Neural progenitor cell (in vitro differentiated cells): ENCODE measurements around the gene STK26. TPM values are rescaled to one million over a fixed set of nuclear protein-coding genes. Genes with fewer than 3 reads are reported as not detected.

Source experiments
- DNase-seq: peaks from one replicate; pipeline ENCODE4 v3.0.0-alpha.2; 2016; ENCODE audit warnings: low spot score
- H2AFZ ChIP-seq: fragments of 200-600 bp; sonication (generic); replicated peaks from 2 replicates; pipeline ENCODE4 v1.6.1; 2016; ENCODE audit warnings: antibody characterized with exemption
- H3F3A ChIP-seq: fragments of 200-600 bp; sonication (generic); 2 replicates; pipeline ENCODE4 v1.6.1; 2016; ENCODE audit warnings: antibody characterized with exemption, low read depth
- H3K27ac ChIP-seq: fragments of 200-600 bp; sonication (generic); 2 replicates; pipeline ENCODE4 v1.5.1; 2016; ENCODE audit warnings: mild to moderate bottlenecking
- H3K27me3 ChIP-seq: fragments of 200-600 bp; sonication (generic); 2 replicates; pipeline ENCODE4 v1.6.1; 2016; ENCODE audit warnings: mild to moderate bottlenecking, moderate library complexity
- H3K36me3 ChIP-seq: fragments of 200-600 bp; sonication (generic); 2 replicates; pipeline ENCODE4 v1.5.1; 2016
- H3K4me1 ChIP-seq: fragments of 200-600 bp; sonication (generic); 2 replicates; pipeline ENCODE4 v1.6.1; 2016; ENCODE audit warnings: mixed run types
- H3K4me2 ChIP-seq: fragments of 200-600 bp; sonication (generic); 2 replicates; pipeline ENCODE4 v1.6.1; 2016
- H3K4me3 ChIP-seq: fragments of 200-600 bp; sonication (generic); 2 replicates; pipeline ENCODE4 v1.5.1; 2016
- H3K79me2 ChIP-seq: fragments of 200-600 bp; sonication (generic); 2 replicates; pipeline ENCODE4 v1.6.1; 2016; ENCODE audit warnings: low read depth
- H3K9ac ChIP-seq: fragments of 200-600 bp; sonication (generic); 2 replicates; pipeline ENCODE4 v1.6.1; 2016
- H3K9me3 ChIP-seq: fragments of 200-600 bp; sonication (generic); 2 replicates; pipeline ENCODE4 v1.5.1; 2016; ENCODE audit warnings: low read depth
- H4K20me1 ChIP-seq: fragments of 200-600 bp; sonication (generic); 2 replicates; pipeline ENCODE4 v1.6.1; 2016; ENCODE audit warnings: low read depth
- H3K27ac Mint-ChIP-seq: 3 replicates; pipeline ENCODE4 v1.8.0; 2021; ENCODE audit warnings: mixed read lengths
- H3K27me3 Mint-ChIP-seq: 2 replicates; pipeline ENCODE4 v1.8.0; 2022; ENCODE audit warnings: low read depth, mild to moderate bottlenecking, inconsistent platforms, moderate library complexity, mixed read lengths; ENCODE audit not compliant: insufficient read depth
- H3K36me3 Mint-ChIP-seq: 3 replicates; pipeline ENCODE4 v1.8.0; 2021; ENCODE audit warnings: mixed read lengths
- H3K4me1 Mint-ChIP-seq: 3 replicates; pipeline ENCODE4 v1.8.0; 2021; ENCODE audit warnings: mixed read lengths
- H3K4me3 Mint-ChIP-seq: 3 replicates; pipeline ENCODE4 v1.8.0; 2021; ENCODE audit warnings: mild to moderate bottlenecking, moderate library complexity, mixed read lengths
- H3K9me3 Mint-ChIP-seq: 3 replicates; pipeline ENCODE4 v1.8.0; 2020; ENCODE audit warnings: mixed read lengths
- EZH2 ChIP-seq: fragments of 200-600 bp; sonication (generic); IDR thresholded peaks from 2 replicates; pipeline ENCODE4 v1.6.1; 2017; ENCODE audit warnings: antibody characterized with exemption, mild to moderate bottlenecking, moderate library complexity
- EZH2phosphoT487 ChIP-seq: fragments of 200-600 bp; sonication (generic); IDR thresholded peaks from 2 replicates; pipeline ENCODE4 v1.6.1; 2017; ENCODE audit warnings: antibody characterized with exemption
- total RNA-seq: library from RNA; depleted of rRNA; stranded (reverse); fragments of >200 nt; gene quantifications from 2 replicates; pipeline ENCODE4 v1.2.3, GENCODE V29; 2015; ENCODE audit warnings: low replicate concordance
- TF ChIP-seq, protein P1 (sequence below): fragments of 200-600 bp; sonication (generic); IDR thresholded peaks from 2 replicates; pipeline ENCODE4 v1.5.1; 2017; ENCODE audit warnings: antibody characterized with exemption, mild to moderate bottlenecking

The STK26 gene
- total RNA-seq, 1 donor from 2014 or later: 182 TPM

DNA sequence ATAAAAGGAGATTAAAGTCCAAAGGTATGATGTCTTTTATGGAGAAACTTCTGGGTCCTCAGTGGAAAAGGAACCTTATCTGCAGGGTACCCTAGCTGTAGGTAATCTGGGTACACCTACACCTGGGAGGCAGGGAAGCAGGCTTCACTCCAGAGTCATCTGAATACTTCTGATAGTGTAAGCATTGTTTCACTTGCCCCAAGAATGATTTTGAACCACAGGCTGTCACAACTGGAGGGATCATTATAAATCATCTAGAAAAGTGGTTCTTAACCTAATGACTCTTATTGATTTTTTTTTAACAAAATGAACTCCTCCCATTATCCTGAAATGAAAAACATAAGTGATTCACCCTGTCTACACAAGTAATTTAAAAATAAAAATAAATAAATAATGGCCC, 44.0 kb upstream of the STK26 start:
- Mint-ChIP-seq H3K4me1 (peaks cover 13% of the 10 kb centered on the region), H3K27me3 (peaks cover 4% of the 10 kb centered on the region), H3K27ac (no peak overlapping the region), H3K9me3 (no peaks in the 10 kb centered on the region), H3K4me3 (no peak overlapping the region), H3K36me3 (no peaks in the 10 kb centered on the region)
- H4K20me1 ChIP-seq: no peaks in the 10 kb centered on the region
- no peaks in the 10 kb centered on the region for H3K36me3 ChIP-seq
- H3K27ac ChIP-seq: no peak overlapping the region
- H3K4me1 ChIP-seq: no peaks in the 10 kb centered on the region
- no peak overlapping the region for H3K4me2 ChIP-seq
- no peak overlapping the region for H3K9ac ChIP-seq
- H3F3A ChIP-seq: no peaks in the 10 kb centered on the region
- H2AFZ ChIP-seq: no peak overlapping the region
- TF ChIP-seq EZH2phosphoT487 (no peak), EZH2 (no peak)
- TF ChIP-seq, protein P1, sequence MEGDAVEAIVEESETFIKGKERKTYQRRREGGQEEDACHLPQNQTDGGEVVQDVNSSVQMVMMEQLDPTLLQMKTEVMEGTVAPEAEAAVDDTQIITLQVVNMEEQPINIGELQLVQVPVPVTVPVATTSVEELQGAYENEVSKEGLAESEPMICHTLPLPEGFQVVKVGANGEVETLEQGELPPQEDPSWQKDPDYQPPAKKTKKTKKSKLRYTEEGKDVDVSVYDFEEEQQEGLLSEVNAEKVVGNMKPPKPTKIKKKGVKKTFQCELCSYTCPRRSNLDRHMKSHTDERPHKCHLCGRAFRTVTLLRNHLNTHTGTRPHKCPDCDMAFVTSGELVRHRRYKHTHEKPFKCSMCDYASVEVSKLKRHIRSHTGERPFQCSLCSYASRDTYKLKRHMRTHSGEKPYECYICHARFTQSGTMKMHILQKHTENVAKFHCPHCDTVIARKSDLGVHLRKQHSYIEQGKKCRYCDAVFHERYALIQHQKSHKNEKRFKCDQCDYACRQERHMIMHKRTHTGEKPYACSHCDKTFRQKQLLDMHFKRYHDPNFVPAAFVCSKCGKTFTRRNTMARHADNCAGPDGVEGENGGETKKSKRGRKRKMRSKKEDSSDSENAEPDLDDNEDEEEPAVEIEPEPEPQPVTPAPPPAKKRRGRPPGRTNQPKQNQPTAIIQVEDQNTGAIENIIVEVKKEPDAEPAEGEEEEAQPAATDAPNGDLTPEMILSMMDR: no peak
- H3K27me3 ChIP-seq: no peaks in the 10 kb centered on the region
- H3K79me2 ChIP-seq: no peaks in the 10 kb centered on the region
- DNase-seq: no peak
- peaks cover 4% of the 10 kb centered on the region for H3K9me3 ChIP-seq
- no peak overlapping the region for H3K4me3 ChIP-seq

DNA sequence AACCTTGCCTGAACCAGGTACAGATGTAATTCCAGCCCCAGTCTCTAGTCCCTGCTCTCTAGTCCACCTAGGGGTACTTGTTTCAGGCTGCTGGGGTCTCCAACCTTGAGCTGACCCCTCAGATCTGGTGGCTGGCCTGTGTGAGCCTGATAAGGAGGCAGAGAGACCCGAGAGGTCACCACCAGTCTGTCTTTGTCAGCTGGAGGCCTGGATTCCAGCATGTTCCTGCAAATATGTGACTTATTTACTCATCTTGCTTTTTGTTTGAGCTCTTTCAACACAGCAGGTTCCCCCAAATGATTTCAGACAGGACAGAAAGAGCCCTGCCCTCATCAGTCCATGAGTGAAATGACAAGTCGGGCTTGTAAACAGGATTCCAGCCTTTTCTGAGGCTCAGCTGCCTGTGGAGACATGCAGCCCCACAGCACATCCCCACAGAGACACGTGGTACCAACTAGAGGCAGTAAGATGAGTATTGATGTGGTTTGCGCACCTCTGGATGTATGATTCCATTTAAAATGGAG, 37.5 kb upstream of the STK26 start:
- TF ChIP-seq EZH2phosphoT487: no peak
- TF ChIP-seq, protein P1: no peak
- no peak for TF ChIP-seq EZH2
- Mint-ChIP-seq H3K36me3 (no peaks in the 10 kb centered on the region), H3K27ac (peak overlapping the region; percentile 2), H3K27me3 (peaks cover 6% of the 10 kb centered on the region), H3K9me3 (no peaks in the 10 kb centered on the region), H3K4me3 (peak overlapping the region; percentile 6), H3K4me1 (peaks cover 24% of the 10 kb centered on the region)
- no peaks in the 10 kb centered on the region for H4K20me1 ChIP-seq
- H3K27ac ChIP-seq: no peak overlapping the region
- no peak overlapping the region for H3K4me3 ChIP-seq
- peak; percentile 28 for DNase-seq
- peaks cover 3% of the 10 kb centered on the region for H3K9me3 ChIP-seq
- H2AFZ ChIP-seq: no peak overlapping the region
- H3K27me3 ChIP-seq: no peaks in the 10 kb centered on the region
- no peak overlapping the region for H3K4me2 ChIP-seq
- H3K79me2 ChIP-seq: no peaks in the 10 kb centered on the region
- H3F3A ChIP-seq: no peaks in the 10 kb centered on the region
- H3K9ac ChIP-seq: no peak overlapping the region
- no peaks in the 10 kb centered on the region for H3K4me1 ChIP-seq
- H3K36me3 ChIP-seq: no peaks in the 10 kb centered on the region

DNA sequence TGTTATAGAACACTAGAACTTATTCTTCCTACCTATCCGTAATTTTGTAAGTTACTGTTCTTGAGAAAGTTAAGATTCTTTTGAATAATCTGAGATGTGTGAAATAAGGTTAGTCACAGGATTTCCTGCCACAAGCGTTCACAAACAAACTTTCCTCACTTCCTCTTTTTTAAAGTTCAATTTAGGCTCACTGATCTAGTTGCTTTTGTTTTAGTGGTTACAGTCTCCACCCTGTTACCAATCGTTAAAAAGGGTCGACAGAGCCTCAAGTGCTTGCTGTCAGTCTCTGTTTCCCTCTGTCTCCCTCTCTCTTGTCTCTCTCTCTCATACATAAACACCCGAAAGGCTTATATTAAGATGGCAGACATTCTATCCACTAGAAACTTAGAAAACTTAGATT, 35.9 kb upstream of the STK26 start:
- TF ChIP-seq, protein P1: no peak
- TF ChIP-seq EZH2 (no peak), EZH2phosphoT487 (no peak)
- H3K27me3 ChIP-seq: no peaks in the 10 kb centered on the region
- no peaks in the 10 kb centered on the region for H3K4me1 ChIP-seq
- no peaks in the 10 kb centered on the region for H3K79me2 ChIP-seq
- H3K4me2 ChIP-seq: no peak overlapping the region
- H3K4me3 Mint-ChIP-seq: no peak overlapping the region
- no peak overlapping the region for H3K27ac Mint-ChIP-seq
- peaks cover 12% of the 10 kb centered on the region for H3K4me1 Mint-ChIP-seq
- no peaks in the 10 kb centered on the region for H3K9me3 ChIP-seq
- no peak overlapping the region for H3K27ac ChIP-seq
- no peak overlapping the region for H2AFZ ChIP-seq
- no peaks in the 10 kb centered on the region for H3K36me3 Mint-ChIP-seq
- H3K9me3 Mint-ChIP-seq: peaks cover 2% of the 10 kb centered on the region
- no peaks in the 10 kb centered on the region for H3F3A ChIP-seq
- H3K36me3 ChIP-seq: no peaks in the 10 kb centered on the region
- H3K4me3 ChIP-seq: no peak overlapping the region
- no peaks in the 10 kb centered on the region for H4K20me1 ChIP-seq
- no peak overlapping the region for H3K9ac ChIP-seq
- no peak for DNase-seq
- H3K27me3 Mint-ChIP-seq: peaks cover 9% of the 10 kb centered on the region
